GM12892 (cell line): ENCODE results near the gene IL1RAPL1.

ENCODE experiments used
- DNase-seq: peaks from one replicate; pipeline ENCODE4 v3.0.0; 2011; ENCODE audit not compliant: insufficient read length
- FAIRE-seq: peaks from 2 replicates; lab custom pipeline; 2011; peaks lifted over from hg19 to GRCh38; lab: Jason Lieb, UNC
- POLR2A ChIP-seq: IDR thresholded peaks from 2 replicates; pipeline ENCODE4 v1.6.1; 2011; ENCODE audit warnings: low read depth, low read length, control low read depth
- POLR2AphosphoS5 ChIP-seq: IDR thresholded peaks from 2 replicates; pipeline ENCODE4 v1.6.1; 2011; ENCODE audit warnings: low read depth, low read length, control low read depth
- TAF1 ChIP-seq: IDR thresholded peaks from 2 replicates; pipeline ENCODE4 v1.6.1; 2011; ENCODE audit warnings: low read depth, mild to moderate bottlenecking, control low read depth, low read length, borderline replicate concordance

Gene IL1RAPL1

DNA sequence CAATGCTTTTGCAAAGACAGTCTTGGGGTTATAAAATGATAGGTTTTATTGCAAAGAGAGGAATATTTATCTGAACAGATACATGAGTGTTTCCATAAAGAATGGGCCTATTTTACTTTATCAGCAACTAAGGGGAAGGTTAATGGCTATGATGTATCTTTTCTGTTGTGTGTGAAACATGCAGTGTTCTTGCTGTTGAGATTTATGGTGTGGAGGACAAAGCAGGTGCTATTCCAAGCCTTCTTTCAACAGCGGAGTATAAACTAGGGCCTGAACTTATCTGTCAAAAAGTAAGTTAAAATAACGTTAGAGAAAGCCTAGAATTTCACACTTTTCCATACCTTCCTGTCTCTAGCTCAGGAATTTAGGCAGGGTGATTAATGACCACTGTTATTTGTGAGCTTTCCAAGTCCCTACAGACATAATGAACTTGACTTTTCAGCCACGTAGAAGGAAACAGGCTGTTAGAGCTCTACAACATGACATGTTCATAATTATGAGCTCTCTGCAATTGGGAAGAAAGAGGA, 411.4 kb downstream of the IL1RAPL1 start:
- DNase-seq (no peak), FAIRE-seq (no peak)
- TF ChIP-seq POLR2AphosphoS5 (no peak), TAF1 (no peak), POLR2A (no peak)

DNA sequence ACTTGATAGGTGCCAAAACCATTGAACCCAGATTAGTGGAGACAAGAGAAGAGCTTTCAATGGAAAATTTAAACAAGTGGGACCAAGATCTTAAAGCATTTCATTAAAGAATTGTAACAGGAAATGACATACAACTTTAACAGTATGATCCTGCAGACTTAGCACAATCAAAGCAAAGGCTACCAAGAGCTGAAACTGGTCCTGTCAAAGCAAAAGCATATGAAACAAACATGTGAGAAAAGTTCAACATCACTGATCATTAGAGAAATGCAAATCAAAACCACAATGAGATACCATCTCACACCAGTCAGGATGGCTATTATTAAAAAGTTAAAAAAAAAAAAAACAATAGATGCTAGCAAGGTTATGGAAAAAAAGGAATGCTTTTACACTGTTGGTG, 425.6 kb downstream of the IL1RAPL1 start:
- DNase-seq (no peak), FAIRE-seq (no peak)
- TF ChIP-seq POLR2AphosphoS5 (no peak), TAF1 (no peak), POLR2A (no peak)

DNA sequence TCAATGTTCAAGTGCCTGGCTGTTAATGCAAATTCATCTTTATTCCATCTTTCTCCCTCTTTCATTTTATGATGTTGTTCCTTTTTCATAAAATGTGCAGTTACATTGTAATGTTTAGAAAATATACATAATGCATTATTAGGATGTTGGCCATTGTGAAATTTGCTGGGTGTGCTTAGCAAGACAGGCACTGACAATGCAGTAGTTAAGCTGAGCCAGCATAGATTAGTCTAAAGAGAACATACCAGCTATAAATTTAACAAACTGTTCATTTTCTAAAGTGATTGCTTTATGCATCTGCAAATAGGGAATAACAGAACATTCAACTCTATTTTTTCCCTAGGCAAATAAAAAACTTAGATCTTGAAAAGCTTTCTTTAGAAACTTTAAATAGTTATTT, 436.0 kb downstream of the IL1RAPL1 start:
- FAIRE-seq = no peak
- no peak for DNase-seq
- TF ChIP-seq TAF1 = no peak
- no peak for TF ChIP-seq POLR2A
- TF ChIP-seq POLR2AphosphoS5 = no peak

DNA sequence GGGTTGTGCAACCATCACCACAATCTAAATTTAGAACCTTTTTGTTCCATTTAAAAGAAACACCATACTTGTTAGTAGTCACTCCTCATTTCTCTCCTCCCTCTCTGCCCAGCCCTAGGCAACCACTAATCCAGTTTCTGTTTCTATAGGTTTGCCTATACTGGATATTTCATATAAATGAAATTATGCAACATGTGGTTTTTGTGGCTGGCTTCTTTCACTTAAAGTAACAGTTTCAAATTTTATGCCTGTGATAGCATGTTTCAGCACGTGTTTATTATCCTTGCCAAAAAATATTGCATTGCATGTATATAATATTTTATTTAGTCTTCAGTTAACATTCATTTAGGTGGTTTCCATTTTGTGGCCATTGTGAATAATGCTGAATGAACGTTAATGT, 437.6 kb downstream of the IL1RAPL1 start:
- FAIRE-seq (no peak), DNase-seq (no peak)
- no peak for TF ChIP-seq TAF1
- TF ChIP-seq POLR2A = no peak
- TF ChIP-seq POLR2AphosphoS5 = no peak

DNA sequence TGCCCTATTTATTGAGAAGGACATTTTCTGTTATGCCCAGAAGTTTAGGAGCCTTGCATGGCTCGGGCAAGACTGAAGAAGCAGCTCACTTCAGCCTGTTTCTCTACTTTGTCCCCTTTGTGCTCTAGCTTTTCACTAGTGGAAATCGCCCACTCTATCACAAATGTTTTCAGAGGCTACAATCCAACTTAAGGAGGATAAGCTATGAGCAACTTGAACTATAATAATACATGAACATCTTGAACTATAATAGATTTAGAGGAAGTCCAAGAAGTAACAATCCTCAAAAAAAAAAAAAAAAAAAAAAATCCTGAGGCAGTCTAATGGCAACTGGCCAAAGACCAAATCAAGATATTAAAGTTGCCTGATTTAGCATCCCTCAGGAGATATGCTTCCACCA, 452.3 kb downstream of the IL1RAPL1 start:
- FAIRE-seq (no peak), DNase-seq (no peak)
- TF ChIP-seq TAF1 = no peak

DNA sequence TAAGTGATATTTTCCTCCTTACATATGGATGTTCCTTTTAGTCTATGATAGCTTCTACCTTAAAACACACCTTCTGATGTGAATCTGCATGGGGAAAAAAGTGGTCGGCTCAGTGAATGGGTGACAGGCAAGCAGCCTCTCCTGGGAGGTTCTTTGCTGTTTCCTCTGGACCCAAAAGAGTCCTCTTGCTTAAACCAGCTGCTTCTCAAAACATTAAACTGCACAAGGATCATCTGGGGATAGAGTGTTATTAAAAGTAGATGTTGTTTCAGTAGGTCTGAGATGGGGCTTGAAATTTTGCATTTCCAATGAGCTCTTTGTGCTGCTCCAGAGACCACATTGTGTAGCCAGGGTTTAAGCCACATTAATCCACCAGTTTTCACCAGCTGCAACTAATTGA, 452.9 kb downstream of the IL1RAPL1 start:
- no peak for FAIRE-seq
- DNase-seq = no peak
- no peak for TF ChIP-seq POLR2AphosphoS5
- TF ChIP-seq POLR2A = no peak
- no peak for TF ChIP-seq TAF1

DNA sequence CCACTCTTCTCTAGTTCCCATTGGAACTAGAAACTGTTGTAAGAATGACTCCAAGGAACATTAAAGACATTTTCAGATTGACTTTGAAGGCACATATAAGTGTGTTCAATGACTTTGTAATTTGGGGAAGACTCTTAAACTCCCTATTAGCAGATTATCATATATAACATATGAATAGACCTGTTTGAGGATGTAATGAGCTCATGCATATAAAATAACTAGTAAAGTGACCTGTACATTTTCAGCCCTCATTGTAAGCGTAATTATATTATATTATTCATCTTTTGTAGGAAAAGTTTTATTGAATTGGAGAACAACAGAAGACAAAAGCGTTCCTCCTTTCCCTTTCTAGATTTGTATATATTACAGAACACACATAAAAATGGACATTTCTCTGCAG, 455.1 kb downstream of the IL1RAPL1 start:
- no peak for TF ChIP-seq POLR2A
- TF ChIP-seq TAF1 = no peak
- FAIRE-seq (no peak), DNase-seq (no peak)

DNA sequence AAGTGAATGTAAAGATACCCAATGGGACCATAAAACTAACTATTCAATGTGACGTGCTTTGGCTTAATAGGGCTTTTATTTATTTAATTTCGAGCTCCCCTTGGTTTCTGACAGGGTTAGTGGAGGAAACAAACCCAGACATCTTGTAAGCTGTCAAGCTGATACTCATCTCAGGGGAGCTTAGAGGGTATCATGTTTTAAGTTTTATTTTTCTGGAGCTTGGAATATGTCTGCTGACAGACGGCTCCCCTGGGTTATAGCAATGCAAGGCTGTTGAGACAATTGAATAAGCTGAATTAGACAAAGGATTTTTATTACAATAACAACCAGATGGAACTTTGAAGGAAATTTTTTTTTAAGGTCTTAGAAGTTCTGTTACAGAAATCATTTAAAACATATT, 456.5 kb downstream of the IL1RAPL1 start:
- DNase-seq (no peak), FAIRE-seq (no peak)
- no peak for TF ChIP-seq POLR2AphosphoS5
- TF ChIP-seq TAF1 = no peak
- TF ChIP-seq POLR2A = no peak

DNA sequence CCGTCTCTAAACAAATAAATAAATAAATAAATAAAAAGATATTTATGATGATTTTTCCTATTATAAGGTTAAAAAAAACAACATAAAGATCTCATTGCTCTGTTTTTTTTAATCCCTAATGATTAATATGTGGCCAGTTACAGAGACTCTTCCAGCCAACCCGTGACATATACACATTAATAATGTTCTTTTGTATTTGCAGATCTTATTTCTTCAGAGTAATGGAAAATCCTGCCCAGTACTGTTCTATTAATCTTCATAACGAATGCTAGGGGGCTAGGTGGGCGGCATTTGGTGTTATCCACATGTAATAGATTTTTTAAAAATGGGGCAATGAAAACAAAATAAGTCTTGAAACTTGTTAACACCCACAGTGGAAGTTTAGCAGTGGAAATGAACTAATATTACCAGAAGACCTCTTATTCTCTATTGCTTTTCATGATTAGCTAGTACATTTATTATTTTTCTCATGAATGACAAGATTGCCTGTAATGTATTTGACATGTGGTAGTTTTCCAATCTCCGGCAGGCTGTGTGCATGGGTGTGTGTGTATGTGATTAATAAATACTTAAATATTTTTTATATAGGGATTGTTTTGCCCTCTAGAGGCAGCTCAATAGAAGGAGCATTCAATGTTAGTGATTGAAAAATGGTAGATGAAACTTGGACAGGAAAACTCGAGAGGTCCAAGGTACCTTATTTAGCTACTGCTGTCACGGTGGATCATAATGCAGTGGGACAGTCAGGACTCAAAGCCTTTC, 457.4 kb downstream of the IL1RAPL1 start:
- TF ChIP-seq POLR2AphosphoS5 (no peak), TAF1 (no peak), POLR2A (no peak)
- DNase-seq (no peak), FAIRE-seq (no peak)

DNA sequence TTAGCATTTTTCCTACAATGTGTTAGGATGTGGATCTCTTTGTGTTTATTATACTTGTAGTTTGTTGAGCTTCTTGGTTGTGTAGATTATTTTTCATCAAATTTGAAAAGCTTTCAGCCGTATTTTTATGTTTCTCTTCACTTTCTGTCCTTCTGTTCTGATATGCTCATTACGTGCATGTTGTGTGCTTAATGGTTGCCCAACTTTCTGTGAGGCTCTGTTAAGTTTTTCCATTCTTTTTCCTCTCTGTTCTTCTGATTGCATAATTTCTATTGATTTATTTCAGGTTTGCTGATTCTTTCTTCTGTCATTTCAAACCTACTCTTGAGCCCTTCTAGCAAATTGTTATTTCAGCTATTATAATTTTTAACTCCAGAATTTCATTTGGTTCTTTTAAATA, 478.2 kb downstream of the IL1RAPL1 start:
- no peak for FAIRE-seq
- TF ChIP-seq POLR2AphosphoS5 = no peak
- TF ChIP-seq TAF1 = no peak
- no peak for TF ChIP-seq POLR2A

DNA sequence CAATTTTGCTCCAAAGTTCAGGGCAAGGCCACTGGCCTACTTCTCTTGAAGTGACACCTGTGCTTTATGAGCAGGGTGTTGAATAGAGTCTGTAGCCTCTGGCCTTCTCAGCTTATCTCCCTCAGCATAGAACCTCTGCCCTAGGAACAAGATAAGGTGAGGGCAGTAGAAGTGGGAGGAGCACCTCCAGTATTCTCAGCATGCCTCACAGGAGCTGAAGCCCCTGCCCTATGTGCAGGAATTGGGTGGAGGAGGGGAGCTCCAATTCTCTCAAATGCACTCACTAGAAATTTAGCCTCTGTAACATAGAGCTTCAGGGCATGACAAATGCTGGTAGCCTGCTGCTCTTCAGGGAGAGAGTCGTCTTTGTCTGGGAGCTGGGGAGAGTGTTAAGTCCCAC, 479.3 kb downstream of the IL1RAPL1 start:
- TF ChIP-seq POLR2A (no peak), POLR2AphosphoS5 (no peak), TAF1 (no peak)
- no peak for FAIRE-seq

More for the DNA sequence above, 478.2 kb downstream of the IL1RAPL1 start:
- DNase-seq = no peak

DNA sequence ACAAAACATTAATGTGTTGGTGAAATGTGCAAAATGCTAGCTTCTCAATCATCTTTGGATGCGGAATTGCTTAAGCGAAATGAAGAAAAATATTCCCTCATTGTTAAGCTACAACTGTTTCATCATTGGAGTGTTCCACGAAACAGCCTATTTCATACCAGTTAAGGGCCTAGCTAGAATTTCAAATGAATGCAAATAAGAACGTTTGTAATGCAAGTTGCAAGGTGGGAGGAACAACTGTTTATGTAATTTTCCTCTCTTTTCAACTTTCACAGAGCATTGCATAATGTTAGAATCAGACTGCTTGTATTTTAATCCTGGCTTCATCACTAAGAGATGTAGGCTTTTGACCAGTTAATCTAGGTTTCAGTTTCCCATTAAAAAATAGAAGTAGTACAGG, 480.1 kb downstream of the IL1RAPL1 start:
- FAIRE-seq = no peak
- no peak for DNase-seq
- no peak for TF ChIP-seq TAF1
- TF ChIP-seq POLR2A = no peak
- no peak for TF ChIP-seq POLR2AphosphoS5

More for the DNA sequence above, 479.3 kb downstream of the IL1RAPL1 start:
- no peak for DNase-seq
